Vagina (tissue), 2 donors: Measurements from ENCODE around the gene PNMA8B. TPM values are rescaled to one million over a fixed set of nuclear protein-coding genes. Genes with fewer than 3 reads are reported as not detected.
"Not testable (repeated sequence)": the region's sequence is repeated elsewhere in the genome, so short reads cannot be mapped to it uniquely, and the experiment has no call there.

ENCODE experiments used
- DNase-seq, 2 donors: peaks; one replicate each; pipeline ENCODE4 v3.0.0-alpha.2; 2017; ENCODE audit errors: extremely low spot score in 2 of 2
- H3K27ac ChIP-seq: fragments of 200-600 bp; sonication (generic); one replicate; pipeline ENCODE4 v1.5.1; 2019
- H3K27me3 ChIP-seq: fragments of 200-600 bp; sonication (generic); one replicate; pipeline ENCODE4 v1.5.1; 2019
- H3K36me3 ChIP-seq, 2 donors: fragments of 200-600 bp; sonication (generic); one replicate each; pipeline ENCODE4 v1.5.1; 2017 to 2019
- H3K4me1 ChIP-seq: fragments of 200-600 bp; sonication (generic); one replicate; pipeline ENCODE4 v1.5.1; 2019
- H3K4me3 ChIP-seq, 2 donors: fragments of 200-600 bp; sonication (generic); 1 replicate in 1 of 2; 2 replicates in 1 of 2; pipeline ENCODE4 v1.5.1; 2016 to 2019
- H3K9me3 ChIP-seq: fragments of 200-600 bp; sonication (generic); one replicate; pipeline ENCODE4 v1.5.1; 2019
- POLR2A ChIP-seq, 2 donors: fragments of 450-650 bp; IDR thresholded peaks; one replicate each; pipeline ENCODE4 v1.6.1; 2017; ENCODE audit warnings: antibody characterized with exemption in 2 of 2, mild to moderate bottlenecking in 2 of 2, moderate library complexity in 2 of 2
- POLR2AphosphoS5 ChIP-seq, 2 donors: sonication (generic); formaldehyde crosslinking; IDR thresholded peaks; one replicate each; pipeline ENCODE4 v1.9.0; 2017; ENCODE audit warnings: antibody characterized with exemption in 2 of 2, mild to moderate bottlenecking in 2 of 2, low read depth in 1 of 2; ENCODE audit not compliant: insufficient read depth in 1 of 2
- intact Hi-C: fragments of 100-400 bp; cut with DNase I; formaldehyde crosslinking; loops from one replicate; pipeline ENCODE4 v1.15.1; 2023
- total RNA-seq: library from RNA; depleted of rRNA; stranded (reverse); fragments of >200 nt; gene quantifications from one replicate; pipeline ENCODE4 v1.2.3, GENCODE V29; 2016
- TF ChIP-seq, protein P1 (sequence below), 3 experiments: fragments of 450-650 bp in 2 of 3; fragments of 200-600 bp in 1 of 3; sonication (generic) in 1 of 3; IDR thresholded peaks; one replicate each; pipeline ENCODE4 v1.5.1; 2017 to 2019; ENCODE audit warnings: antibody characterized with exemption in 3 of 3, mild to moderate bottlenecking in 2 of 3, moderate library complexity in 2 of 3

PNMA8B gene
- total RNA-seq, 1 donor from 2014 or later = 2.7 TPM

DNA sequence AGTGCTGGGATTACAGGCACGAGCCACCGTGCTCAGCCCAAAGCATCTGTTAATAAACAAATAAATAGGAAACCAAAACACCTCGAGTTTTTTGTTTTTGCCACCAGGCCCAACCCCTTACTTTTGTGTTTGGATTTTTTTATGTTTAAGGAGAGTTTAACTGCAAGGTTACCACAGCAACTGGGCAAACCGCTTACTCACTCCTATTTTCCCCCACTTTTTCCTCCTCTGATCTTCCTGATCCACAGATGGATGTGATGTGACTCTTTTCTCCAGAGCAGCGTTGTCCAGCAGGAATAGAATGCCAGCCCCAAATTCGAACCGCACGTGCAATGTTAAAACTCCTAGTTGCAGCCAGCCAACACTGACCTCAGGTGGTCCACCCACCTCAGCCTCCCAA is 2.1 kb upstream of the PNMA8B start:
- Histone ChIP-seq H3K36me3 (no peaks in the 10 kb centered on the region), H3K4me1 (peaks cover 27% of the 10 kb centered on the region), H3K27me3 (no peaks in the 10 kb centered on the region), H3K27ac (no peak overlapping the region), H3K9me3 (no peaks in the 10 kb centered on the region), H3K4me3 (no peak overlapping the region)
- no peak for TF ChIP-seq POLR2AphosphoS5 (IDR thresholded peaks at IDR 0.05; ENCODE audit: insufficient read depth in 1 of 2, low read depth in 1 of 2)
- TF ChIP-seq POLR2A (IDR thresholded peaks at IDR 0.05) = no peak
- TF ChIP-seq, protein P1, sequence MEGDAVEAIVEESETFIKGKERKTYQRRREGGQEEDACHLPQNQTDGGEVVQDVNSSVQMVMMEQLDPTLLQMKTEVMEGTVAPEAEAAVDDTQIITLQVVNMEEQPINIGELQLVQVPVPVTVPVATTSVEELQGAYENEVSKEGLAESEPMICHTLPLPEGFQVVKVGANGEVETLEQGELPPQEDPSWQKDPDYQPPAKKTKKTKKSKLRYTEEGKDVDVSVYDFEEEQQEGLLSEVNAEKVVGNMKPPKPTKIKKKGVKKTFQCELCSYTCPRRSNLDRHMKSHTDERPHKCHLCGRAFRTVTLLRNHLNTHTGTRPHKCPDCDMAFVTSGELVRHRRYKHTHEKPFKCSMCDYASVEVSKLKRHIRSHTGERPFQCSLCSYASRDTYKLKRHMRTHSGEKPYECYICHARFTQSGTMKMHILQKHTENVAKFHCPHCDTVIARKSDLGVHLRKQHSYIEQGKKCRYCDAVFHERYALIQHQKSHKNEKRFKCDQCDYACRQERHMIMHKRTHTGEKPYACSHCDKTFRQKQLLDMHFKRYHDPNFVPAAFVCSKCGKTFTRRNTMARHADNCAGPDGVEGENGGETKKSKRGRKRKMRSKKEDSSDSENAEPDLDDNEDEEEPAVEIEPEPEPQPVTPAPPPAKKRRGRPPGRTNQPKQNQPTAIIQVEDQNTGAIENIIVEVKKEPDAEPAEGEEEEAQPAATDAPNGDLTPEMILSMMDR (IDR thresholded peaks at IDR 0.05) = no peak
- intact Hi-C loops = no loop called here
- no peak for DNase-seq

DNA sequence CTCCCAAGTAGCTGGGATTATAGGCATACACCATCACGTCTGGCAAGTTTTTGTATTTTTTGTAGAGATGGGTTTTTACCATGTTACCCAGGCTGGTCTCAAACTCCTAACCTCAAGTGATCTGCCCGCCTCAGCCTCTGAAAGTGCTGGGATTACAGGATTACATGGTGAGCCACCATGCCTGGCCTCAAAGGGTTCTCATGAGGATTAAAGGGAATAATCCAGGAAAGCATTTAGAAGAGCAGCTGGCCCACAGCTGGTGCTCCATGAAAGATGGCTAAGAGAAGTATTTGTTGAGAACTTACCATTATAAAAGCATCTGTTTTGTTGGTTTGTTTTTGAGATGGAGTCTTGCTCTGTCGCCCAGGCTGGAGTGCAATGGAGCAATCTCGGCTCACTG is 1.2 kb upstream of the PNMA8B start:
- DNase-seq, intact Hi-C loops, H3K27me3 ChIP-seq, H3K27ac ChIP-seq, H3K4me3 ChIP-seq, H3K36me3 ChIP-seq, H3K9me3 ChIP-seq: not testable (repeated sequence)
- H3K4me1 ChIP-seq = peaks cover 36% of the 10 kb centered on the region

DNA sequence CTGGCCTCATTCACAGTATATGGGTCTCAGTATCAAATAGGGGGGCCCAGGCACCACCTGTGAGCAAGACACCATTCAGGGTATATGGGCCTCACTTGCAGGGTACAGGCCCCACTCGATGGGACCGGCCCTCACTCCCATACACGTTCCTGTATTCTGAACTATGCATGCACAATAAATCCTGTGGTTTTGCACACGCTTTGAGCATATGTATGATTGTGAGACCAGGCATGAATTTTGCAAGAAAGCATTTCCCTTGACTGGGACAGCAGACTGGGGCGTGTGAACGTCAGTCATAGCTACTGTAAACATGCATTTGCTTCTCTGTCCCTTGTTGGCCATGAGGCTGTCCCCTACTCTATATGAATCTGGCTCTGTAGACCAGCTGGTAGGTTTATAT is 637 bp upstream of the PNMA8B start:
- no peaks in the 10 kb centered on the region for H3K36me3 ChIP-seq
- no peak for DNase-seq
- no peak overlapping the region for H3K27ac ChIP-seq
- H3K9me3 ChIP-seq = no peaks in the 10 kb centered on the region
- TF ChIP-seq POLR2A (IDR thresholded peaks at IDR 0.05) = no peak
- no peak for TF ChIP-seq POLR2AphosphoS5 (IDR thresholded peaks at IDR 0.05; ENCODE audit: insufficient read depth in 1 of 2, low read depth in 1 of 2)
- TF ChIP-seq, protein P1 (IDR thresholded peaks at IDR 0.05) = no peak
- no peak overlapping the region for H3K4me3 ChIP-seq
- peaks cover 37% of the 10 kb centered on the region for H3K4me1 ChIP-seq
- intact Hi-C loops = no loop called here
- no peaks in the 10 kb centered on the region for H3K27me3 ChIP-seq

DNA sequence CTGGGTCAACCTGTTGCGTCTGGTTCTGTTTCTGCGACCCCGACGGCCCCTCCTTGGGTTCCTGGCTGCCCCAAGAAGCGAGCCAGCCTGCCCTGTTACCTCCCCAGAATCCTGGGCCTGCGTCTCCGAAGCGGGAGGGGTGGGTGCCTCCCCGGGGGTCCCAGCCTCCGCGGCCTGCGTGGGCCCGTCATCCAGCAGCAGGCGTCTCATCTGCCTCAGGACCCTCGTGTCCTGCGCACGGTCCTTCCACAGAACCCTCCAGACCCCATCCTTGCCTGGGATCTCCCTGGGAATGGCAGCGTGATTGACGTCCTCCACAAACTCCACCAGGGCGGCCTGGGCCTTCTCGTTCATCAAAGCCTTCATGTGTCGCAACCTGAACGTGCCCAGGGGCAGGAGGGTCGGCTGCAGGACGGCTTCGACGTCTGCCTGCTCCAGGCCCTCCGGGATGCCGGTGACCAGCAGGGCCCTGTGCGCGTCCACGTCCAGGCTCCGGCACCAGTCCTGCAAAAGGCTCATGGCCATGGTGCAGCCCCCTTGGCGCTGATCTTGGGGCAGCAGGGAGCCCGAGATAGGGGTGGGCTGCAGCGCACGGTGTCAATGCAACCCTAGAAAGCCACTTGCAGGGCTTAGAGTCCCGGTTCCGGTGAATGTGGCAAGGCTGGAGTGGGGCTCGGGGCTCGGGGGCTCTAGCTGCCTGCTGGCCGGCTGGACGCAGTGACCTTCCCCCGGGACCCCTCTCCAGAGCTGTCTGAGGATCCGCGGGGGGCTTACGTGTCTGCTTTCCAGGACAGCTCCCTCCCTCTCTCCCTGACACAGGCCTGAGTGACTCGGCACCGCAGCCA is 504 bp downstream of the PNMA8B start:
- intact Hi-C loops = no loop called here
- DNase-seq = no peak
- H3K27me3 ChIP-seq = no peaks in the 10 kb centered on the region
- H3K27ac ChIP-seq = peak overlapping the region; percentile 45
- no peak for TF ChIP-seq POLR2A (IDR thresholded peaks at IDR 0.05)
- TF ChIP-seq POLR2AphosphoS5 (IDR thresholded peaks at IDR 0.05; ENCODE audit: insufficient read depth in 1 of 2, low read depth in 1 of 2) = peak in 1 of 2 donors; percentile 48
- peaks cover 38% of the 10 kb centered on the region for H3K4me1 ChIP-seq
- H3K9me3 ChIP-seq = no peaks in the 10 kb centered on the region
- no peaks in the 10 kb centered on the region for H3K36me3 ChIP-seq
- H3K4me3 ChIP-seq = peak overlapping the region; percentile 38 to 53

DNA sequence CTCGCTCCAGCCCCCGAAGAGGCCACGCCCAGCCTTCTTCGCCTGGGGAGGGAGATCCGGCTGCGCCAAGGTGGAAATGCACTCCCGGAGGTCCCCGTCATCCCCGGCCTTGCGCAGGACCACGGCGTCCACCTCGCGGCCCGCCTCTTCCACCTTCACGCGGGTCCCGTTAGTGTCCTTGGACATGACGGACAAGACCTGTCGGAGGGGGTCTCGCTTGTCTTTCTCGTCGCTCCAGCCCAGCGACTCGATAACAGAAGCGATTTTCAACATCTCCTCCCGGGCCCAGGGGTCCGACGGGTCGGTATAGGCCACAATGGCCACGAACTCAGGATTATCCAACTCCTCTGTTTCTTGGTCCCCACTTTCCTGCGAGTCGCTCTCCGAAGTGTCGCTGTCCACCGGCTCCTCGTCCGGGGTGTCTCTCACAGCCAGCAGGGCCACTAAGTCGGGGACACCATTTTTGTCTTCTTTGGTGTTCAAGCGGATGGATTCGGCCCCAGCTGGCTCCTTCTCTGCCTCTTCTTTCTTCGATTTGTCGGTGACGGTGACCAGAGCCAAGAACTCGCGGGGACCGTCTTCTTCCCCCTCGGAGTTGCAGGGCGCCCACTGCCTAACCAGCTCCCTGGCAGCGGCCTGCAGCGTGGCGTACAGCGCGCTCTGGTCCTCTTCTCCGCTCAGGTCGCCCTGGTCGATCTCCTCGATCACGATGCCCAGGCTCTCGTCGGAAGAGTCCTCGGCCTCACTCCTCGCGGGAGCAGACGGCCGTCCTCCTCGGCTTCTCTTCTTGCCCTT is 1.3 kb downstream of the PNMA8B start:
- Histone ChIP-seq H3K4me1 (peaks cover 46% of the 10 kb centered on the region), H3K4me3 (peak overlapping the region; percentile 46 to 53), H3K27me3 (no peaks in the 10 kb centered on the region), H3K36me3 (no peaks in the 10 kb centered on the region), H3K27ac (peak overlapping the region; percentile 50), H3K9me3 (no peaks in the 10 kb centered on the region)
- intact Hi-C loops = no loop called here
- TF ChIP-seq POLR2A (IDR thresholded peaks at IDR 0.05) = no peak
- TF ChIP-seq, protein P1 (IDR thresholded peaks at IDR 0.05) = no peak
- TF ChIP-seq POLR2AphosphoS5 (IDR thresholded peaks at IDR 0.05; ENCODE audit: insufficient read depth in 1 of 2, low read depth in 1 of 2) = no peak
- DNase-seq = no peak
